GM06990 (cell line): ENCODE results near the gene COQ8B.

Source experiments
- DNase-seq: peaks from one replicate; pipeline ENCODE4 v3.0.0-alpha.2; 2011; ENCODE audit not compliant: insufficient read length; ENCODE audit errors: extremely low read depth
- H3K27me3 ChIP-seq: replicated peaks from 2 replicates; pipeline ENCODE4 v1.6.0; 2011; ENCODE audit warnings: low read length; ENCODE audit not compliant: control insufficient read depth, insufficient read depth
- H3K36me3 ChIP-seq: 2 replicates; pipeline ENCODE4 v1.5.1; 2011; ENCODE audit warnings: low read length; ENCODE audit not compliant: control insufficient read depth, insufficient read depth
- H3K4me3 ChIP-seq: replicated peaks from 2 replicates; pipeline ENCODE4 v1.5.1; 2011; ENCODE audit warnings: low read depth, mild to moderate bottlenecking, control low read depth, low read length
- CTCF ChIP-seq: IDR thresholded peaks from 2 replicates; pipeline ENCODE4 v1.5.1; 2011; ENCODE audit warnings: low read length, control low read depth, mild to moderate bottlenecking, inconsistent platforms; ENCODE audit not compliant: insufficient read depth, poor library complexity, severe bottlenecking

COQ8B gene

DNA sequence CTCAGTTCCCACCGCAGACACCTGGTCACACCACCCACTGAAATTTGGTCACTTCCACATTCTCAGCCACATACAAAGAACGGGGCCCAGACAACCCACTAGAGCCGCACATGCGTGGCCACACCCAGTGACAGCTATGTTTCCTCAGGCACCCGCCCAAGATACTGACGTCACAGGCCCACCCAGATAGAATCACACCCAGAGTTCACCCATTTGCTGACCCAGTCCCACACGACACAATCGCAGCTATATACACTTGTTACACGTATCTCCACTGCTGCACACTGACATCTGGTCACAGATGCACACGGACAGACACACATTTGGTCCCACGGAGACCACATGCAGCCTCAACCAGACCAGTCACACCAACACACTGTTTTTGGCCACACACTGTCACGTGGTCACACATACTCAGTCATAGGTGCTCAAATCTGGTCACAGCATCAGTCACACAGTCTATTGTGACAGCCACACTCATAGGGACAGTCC lies 29.1 kb downstream of the COQ8B start:
- no peak for TF ChIP-seq CTCF
- peaks cover 1% of the 10 kb centered on the region for H3K36me3 ChIP-seq
- no peaks in the 10 kb centered on the region for H3K27me3 ChIP-seq
- H3K4me3 ChIP-seq = no peak overlapping the region
- DNase-seq = peak; percentile 45

DNA sequence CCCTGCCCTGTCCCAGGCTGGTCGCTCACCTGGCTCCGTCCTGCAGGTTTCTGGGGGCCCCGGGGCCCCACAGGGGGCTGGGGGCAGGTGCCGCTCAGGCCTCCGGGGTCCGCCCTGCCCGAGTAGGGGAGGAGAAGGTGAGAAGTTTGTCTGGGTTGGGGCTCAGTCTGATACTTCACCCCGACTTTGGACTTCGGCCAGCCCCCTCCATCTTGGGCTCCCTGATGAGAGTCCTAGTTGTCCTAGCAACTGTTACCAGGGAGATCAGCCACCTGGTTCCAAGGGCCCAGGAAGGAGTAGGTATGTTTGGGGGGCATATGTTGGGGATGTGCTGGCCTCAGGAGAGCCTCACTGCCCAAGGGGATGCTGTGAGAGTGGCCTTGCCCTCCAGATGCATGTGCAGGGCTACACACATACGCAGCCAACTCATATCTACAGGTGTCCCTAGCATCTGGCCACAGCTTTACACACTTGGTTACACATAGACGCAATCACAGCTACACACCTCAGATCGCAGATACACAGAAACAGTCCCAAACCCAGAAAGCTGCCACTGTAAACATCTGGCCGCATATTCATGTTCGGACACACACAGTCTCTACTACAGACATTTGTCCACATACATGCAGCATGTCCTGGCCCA lies 29.7 kb downstream of the COQ8B start:
- peaks cover 1% of the 10 kb centered on the region for H3K36me3 ChIP-seq
- H3K4me3 ChIP-seq = no peak overlapping the region
- no peaks in the 10 kb centered on the region for H3K27me3 ChIP-seq
- TF ChIP-seq CTCF = no peak
- no peak for DNase-seq

DNA sequence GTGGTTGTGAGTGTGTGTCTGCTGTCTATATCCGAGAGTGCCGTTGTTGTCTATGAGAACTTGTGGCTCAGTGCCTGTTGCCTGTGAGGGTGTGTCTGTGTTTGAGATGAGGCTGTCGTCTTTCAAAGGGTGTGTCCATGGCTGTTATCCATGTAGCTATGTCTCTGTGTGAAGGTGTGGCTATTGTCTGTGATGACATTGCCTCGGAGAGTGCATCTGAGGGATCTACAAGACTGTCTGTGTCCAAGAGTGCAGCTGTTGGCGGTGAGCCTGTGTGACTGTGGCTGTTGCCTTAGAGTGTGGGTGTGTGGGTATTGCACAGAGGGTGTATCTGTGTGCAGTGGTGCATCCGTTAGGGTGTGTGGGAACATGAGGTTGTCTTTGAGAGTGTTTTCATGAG lies 31.1 kb downstream of the COQ8B start:
- no peak overlapping the region for H3K4me3 ChIP-seq
- no peaks in the 10 kb centered on the region for H3K27me3 ChIP-seq
- no peak for TF ChIP-seq CTCF
- DNase-seq = no peak
- no peaks in the 10 kb centered on the region; the same call in 1 of the 2 replicates for H3K36me3 ChIP-seq

DNA sequence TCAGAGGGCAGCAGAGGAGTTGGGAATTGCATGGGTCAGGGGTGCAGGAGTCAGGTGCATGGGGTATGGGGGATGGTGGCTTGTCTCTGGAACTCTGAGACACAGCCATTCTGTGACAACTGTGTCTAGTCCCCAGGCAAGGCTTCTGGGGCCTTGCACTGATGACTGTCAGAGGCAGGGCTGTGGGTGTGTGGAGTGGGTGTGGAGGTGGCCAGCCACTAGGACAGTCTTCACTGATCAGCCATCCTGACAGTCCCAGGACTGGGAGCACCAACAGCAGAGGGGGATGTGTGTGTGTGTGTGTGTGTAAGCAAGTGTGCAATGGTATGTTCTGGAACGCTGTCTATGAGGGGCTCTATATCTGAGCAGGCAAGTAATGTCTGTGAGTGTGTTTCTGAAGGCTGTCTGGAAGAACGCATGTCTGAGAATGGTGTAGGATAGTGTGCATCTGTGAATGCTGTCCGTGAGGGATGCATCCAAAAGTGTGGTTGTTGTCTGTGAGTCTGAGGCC lies 31.6 kb downstream of the COQ8B start:
- no peak for DNase-seq
- no peak for TF ChIP-seq CTCF
- no peaks in the 10 kb centered on the region; the same call in 1 of the 2 replicates for H3K36me3 ChIP-seq
- no peak overlapping the region for H3K4me3 ChIP-seq
- no peaks in the 10 kb centered on the region for H3K27me3 ChIP-seq

DNA sequence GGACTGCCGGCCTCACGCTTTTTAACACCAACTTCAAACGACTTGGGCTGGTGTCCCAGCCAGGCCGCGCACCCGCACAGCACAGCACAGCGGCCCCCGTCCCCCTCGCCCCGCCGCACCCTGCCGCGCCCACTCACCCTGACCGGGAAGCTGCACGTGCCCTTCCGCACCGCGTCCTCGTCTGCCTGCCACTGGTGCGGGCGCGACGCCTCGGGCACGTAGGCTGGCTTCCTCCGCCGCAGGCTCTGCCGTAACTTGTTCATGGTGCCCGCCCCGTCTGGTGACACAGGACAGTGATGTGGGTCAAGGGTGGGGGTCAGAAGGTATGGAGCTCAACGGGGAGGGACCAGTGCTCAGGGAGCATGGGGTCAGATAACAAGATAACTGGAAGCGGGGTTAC lies 32.4 kb downstream of the COQ8B start:
- Histone ChIP-seq H3K36me3 (no peaks in the 10 kb centered on the region; the same call in 1 of the 2 replicates), H3K27me3 (no peaks in the 10 kb centered on the region), H3K4me3 (no peak overlapping the region)
- no peak for TF ChIP-seq CTCF
- no peak for DNase-seq
